Measurements from ENCODE around the gene CABP2.

GRCh38 chr11:67525275-67525976 is 2.2 kb upstream of the CABP2 start:
- TF ChIP-seq CTCF (IDR thresholded peaks at IDR 0.05) (no peak), POLR2A (IDR thresholded peaks at IDR 0.05) (no peak), POLR2AphosphoS5 (IDR thresholded peaks at IDR 0.05; ENCODE audit: insufficient read depth in 1 of 2, low read depth in 1 of 2) (no peak)
